Hematopoietic multipotent progenitor cell treated with erythropoietin and hydrocortisone succinate and interleukin-3 and kit ligand, for 8 days (in vitro differentiated cells): ENCODE data around the gene TBC1D14.
"Not testable (repeated sequence)": the region's sequence is repeated elsewhere in the genome, so short reads cannot be mapped to it uniquely, and the experiment has no call there.

ENCODE experiments used
- DNase-seq: peaks from one replicate; pipeline ENCODE4 v3.0.0-alpha.2; 2015

The TBC1D14 gene

DNA sequence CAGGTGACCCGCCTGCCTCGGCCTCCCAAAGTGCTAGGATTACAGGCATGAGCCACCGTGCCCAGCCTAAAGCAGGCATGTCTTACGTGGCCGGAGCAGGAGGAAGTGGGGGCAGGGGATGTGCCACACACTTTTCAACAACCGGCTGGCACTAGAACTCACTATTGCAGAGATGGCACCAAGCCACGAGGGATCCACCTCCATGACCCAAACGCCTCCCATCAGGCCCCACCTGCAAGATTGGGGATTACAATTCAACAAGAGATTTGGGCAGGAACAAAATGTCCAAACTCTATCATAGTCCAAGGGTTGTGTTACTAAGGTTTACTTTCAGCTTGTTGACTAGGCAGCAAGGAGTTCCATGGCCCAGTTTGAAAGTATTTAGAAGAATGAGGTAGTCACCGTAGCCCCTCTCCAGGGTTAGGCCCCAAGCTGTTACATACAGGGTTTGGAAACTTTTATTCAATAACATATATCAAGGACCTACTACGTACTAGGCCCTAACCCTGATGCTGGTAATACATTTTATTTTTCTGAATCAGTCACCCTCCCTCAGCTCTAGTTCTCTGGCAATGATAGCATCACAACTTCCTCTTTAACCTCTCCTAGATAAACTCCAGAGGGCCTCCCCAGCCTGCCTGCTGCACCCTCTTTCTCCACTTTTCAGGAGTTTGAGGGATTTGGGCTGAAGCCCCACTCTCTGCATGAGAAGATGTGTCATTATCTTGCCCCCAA is 18.0 kb upstream of the TBC1D14 start:
- DNase-seq: peak; percentile 69

DNA sequence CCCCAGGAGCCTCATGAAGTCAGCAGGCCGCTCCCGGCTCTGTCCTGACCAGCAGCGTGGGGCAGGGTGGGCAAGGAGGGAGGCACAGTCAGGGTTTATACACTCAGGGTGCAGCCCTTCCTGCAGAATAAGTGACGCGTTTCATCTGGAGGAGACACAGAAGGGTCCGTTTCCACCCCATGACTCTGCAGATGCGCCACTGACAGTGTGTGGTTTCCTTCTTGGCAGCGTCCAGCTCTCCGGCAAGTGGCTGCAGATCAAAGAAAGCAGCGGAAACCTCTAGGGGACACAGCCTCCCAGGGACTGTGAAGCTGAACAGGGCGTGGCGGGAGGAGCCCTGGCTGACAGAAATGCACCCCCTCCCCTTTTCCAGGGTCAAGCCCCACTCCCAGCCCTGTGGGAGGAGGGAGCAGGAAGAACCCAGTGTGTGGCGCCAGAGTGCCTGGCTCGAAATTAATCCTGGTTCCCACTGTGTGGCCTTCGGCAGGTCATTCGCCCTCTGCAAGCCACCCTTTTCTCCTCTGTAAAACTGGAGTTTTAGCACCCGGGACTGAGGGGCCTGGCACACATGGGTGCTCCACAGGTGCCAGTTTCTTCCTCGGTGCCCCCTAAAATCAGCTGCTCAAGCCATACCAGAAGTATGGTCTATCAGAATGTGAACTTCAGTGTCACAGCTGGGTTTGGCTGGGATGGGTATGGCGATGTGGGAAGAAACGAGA is 17.3 kb upstream of the TBC1D14 start:
- DNase-seq: peak; percentile 96

DNA sequence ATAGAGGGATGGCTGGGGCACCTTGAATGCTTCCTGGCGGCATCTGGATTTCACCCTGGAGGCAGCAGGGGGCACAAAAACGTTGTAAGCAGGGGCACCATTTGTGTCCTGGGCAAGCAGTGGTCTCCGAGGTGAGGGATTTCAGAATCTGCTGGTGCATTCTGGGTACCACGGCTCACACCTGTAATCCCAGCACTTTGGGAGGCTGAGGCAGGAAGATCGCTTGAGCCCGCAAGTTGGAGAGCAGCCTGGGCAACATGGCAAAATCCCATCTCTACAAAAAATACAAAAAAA is 16.8 kb upstream of the TBC1D14 start:
- no peak for DNase-seq

DNA sequence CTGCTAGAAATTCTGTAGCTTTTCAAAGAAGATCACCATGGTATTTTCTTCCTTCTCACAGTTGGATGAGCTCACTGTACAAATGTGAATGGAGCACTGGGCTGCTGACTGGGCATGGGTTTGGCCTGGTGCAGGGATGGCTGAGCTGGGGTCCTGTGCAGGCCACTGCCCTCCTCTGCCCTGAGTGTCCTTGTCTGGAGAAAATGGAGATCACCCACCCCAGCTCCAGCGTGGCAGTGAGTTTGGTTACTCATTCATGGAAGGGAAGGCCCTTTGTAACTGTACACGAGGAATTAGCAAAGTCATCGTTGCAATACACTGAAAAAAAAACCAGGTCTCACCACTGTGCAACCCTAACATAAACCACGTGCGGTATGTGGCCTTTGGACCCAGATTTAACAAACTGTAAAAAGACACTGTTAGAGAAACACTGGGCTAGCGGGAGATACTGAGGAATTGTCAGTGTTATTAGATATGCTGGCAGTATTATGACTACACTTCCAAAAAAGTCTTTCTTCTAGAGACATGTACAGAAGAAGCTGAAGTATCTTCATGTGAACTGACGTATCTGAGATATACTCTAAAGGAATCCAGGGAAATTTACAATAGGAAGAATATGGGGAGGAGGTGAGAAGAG is 16.1 kb upstream of the TBC1D14 start:
- DNase-seq: peak; percentile 65

DNA sequence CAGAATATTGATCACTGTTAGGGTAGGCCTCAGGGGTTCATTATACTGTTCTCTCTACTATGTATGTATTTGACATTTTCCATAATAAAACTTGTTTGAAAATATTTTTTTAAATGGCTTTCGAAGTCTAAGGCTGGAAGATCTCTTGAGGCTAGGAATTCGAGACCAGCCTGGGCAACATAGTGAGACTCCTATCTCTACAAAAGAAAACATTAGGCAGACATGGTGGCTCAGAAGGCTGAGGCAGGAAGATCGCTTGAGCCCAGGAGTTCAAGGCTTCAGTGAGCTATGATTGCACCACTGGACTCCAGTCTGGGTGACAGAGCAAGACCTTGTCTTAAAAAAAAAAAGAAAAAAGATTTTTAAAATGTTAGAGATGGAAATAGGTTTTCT is 15.5 kb upstream of the TBC1D14 start:
- no peak for DNase-seq

DNA sequence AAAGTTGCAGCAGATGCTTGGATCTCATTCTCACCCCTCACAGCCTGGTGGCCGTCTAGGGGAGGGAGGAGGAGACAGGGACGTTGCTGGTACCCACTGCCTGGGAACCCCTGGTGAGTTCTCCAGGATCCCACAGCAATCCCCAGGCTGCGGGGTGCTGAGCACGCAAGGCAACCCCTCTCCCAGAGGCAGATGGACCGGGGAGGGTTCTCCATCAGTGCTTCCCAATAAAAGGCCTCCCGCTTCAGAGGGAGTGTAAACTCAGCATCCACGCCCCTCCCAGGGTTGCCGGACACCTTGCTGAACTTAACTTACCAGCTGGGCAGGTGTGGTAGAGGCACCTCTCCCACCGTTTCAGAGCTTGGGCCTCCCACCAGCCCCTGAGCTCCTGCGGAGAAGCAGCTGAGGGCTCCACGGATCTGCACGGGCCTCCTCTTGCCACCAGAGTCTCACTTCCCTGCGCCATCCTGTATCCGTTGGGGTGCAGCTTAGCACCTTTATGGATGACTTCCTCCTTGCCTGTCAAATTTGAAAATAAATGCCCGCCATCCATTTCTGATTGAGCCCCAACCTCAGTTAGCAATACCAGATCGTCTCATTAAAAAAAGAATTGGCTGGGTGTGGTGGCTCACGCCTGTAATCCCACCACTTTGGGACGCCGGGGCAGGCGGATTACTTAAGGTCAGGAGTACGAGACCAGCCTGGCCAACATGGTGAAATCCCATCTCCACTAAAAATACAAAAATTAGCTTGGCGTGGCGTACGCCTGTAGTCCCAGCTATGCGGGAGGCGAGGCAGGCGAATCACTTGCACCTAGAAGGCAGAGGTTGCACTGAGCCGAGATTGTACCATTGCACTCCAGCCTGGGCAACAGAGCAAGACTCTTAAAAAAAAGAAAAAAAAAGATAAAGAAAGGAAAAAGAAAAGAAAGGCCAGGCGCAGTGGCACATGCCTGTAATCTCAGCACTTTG is 14.8 kb upstream of the TBC1D14 start:
- DNase-seq: no peak

DNA sequence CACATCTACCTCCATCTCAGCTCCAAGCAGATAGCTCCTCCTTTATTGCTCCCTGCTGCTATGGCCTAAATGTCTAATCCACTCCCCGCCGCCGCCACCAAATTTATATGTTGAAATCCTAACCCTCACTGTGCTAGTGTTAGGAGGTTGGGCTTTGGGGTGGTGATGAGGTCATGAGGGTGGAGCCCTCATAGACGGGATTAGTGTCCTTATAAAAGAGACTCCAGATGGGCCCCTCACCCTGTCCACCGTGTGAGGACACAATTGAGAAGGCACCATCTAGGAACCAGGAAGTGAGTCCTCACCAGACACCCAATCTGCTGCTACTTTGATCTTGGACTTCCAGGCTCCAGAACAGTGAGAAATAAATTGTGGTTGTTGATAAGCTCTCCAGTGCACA is 13.6 kb upstream of the TBC1D14 start:
- DNase-seq: no peak

DNA sequence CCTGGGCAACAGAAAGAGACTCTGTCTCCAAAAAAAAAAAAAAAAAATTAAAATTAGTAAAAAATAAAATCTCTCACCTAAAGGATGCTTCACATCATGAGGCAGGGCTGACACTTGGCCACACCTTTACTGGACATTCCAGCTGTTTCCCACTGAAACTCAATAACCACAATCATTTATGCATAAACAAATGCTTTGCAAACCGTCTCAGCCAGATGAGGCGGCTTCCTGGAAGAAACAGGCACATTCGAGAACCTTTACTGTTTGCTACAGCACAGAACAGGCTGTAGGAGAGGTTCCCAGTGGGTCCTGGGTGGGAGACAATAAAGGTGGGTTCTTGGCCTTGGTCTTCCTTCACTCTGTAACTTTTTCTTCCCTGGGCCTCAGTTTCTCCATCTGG is 10.9 kb upstream of the TBC1D14 start:
- DNase-seq: no peak

DNA sequence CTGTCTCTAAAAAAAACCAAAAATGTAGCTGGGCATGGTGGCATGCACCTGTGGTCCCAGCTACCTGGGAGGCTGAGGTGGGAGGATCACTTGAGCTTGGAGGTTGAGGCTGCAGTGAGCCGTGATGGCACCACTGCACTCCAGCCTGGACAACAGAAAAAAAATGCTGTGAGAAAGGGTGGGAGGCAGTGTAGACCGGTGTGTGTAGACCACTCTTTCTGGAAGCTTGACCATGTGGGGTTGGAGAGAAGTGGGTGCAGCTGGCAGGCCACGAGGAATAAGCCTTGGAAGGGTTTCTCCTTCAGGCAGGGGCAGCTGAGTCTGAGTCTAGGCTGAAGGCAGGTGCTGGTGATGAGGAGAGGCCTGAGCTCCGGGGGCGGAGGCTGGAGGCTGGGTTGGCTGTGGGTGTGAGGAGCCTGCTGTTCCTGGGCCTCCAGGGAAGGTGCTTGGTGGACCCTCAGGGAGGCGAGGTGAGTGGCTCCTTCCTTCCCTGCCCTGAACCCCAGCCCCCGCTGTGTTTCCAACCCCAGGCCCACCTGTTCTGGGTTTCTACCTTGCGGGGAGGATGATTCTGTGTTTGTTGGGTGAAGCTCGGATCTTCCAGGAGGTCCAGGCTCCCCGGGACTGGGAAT is 9.3 kb upstream of the TBC1D14 start:
- no peak for DNase-seq

DNA sequence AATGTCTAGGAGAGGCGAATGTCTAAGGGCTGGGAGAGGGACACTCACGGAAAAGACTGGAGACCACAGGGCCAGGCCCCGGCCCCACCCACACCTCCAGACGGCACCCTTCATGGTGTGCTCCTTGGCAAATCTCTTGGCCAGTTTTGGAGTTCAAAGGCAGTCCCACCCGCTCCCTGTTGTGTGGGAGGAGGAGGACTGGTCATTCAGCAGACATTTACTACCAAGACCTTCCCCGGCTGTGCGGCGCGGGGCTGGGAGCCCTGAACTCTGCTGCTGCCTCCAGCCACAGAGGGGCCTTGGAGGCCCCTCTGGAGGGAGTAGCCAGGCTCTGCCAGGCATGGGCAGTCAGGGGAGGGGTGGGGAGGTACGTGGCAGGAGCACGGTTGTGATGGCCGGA is 8.7 kb upstream of the TBC1D14 start:
- DNase-seq: no peak

DNA sequence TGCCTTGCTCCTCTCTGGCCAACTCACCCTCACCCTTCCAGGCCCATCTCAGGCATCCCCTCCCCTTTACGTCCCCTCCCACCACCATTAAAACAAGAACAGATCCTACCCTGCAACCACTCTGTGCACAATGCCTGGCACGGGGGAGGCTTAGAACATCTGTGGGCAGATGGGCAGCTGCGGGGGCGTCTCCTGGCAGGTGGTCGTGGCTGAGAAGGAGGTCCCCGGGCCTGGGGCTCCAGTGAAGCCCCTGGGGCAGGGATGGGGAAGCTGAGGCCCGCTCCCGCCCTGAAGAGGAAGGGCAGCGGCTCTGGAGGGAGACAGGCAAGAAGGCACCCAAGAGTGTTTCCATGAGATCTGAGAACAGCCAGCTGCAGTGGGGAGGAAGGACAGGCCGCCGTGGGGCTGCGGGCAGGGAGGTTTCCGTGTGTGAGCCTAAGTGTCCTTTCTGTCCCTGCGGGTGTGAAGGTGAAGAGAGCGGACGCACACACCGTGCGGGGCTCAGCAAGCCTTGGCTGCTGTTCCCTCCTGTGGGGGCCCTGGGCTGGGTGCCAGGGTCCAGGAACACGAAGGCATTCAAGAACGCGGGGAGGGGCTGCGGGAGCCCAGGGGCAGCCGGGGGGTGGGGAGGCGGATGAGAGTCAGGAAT is 7.8 kb upstream of the TBC1D14 start:
- no peak for DNase-seq

DNA sequence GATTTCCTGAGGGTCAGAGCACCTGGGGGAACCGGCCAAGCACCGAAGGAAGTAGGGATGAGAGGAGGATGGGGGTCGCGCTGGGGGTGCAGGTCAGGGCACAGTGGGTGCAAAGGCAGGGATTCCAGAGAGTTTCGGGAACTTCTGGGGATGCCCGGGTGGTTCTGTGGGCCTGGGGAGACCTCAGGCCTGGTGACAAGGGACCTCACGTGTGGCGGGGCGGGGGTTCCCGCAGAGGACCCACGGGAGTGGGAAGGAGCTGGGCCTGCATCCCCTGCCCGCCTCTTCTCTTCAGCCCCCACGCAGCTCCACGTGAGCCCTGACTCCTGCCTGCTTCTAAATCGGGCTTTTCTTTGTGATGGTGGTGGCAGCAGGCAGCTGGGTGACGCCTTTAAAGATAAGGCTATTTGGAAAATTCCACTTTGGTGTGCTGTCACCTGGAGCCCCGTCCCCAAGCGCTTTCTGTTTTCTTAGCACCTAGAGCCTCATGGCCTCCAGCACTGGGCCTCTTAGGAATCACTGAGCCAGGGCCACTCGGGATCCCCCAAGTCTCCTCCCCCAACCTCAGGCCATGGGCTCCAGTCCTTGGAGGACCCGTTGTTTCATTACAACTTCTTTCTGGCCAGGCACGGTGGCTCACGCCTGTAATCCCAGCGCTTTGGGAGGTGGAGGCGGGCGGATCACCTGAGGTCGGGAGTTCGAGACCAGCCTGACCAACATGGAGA is 7.1 kb upstream of the TBC1D14 start:
- no peak for DNase-seq

DNA sequence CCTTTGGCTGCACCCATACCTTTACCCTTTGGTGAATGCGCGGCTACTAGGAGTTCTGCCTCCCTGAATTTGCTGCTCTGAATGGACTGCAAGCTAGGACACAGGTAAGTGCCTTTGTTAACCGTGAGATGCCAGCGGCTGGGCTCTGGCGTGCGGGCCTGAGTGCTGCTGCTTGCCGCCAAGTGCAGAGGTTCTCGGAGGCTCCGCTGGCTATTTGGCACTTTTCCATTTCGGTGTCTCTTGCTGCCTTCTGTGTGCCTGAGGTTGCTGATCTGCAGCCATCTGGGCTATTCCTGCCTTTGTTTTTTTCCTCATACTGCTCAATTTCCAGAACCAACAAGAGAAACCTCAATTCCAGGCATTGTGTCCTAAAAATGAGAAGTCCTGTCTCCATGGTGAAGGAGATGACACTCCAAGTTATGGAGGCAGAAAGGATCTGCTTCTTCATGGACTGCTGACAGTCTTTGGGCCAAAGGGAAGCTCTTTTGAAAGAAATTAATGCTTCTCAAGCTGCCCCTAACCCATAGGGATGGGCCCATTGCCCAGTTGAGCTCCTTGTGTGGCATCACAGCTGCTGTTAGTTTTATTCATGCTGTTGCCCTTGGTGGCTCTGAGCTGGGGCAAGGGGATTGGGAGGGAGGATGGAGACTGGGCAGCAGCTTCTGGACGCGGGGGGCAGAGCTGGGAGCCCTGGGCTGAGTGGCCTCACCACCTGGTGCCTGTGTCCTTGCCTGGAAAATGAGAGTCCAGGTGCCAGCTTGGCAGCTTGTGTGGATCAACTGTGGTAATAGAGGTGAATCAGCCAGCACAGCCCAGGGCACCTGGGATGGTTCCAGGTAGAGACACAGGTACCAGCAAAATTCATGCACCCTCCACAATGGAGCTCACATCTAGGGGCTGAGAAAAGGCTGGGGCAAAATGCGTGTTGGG is 3.8 kb upstream of the TBC1D14 start:
- DNase-seq: no peak

DNA sequence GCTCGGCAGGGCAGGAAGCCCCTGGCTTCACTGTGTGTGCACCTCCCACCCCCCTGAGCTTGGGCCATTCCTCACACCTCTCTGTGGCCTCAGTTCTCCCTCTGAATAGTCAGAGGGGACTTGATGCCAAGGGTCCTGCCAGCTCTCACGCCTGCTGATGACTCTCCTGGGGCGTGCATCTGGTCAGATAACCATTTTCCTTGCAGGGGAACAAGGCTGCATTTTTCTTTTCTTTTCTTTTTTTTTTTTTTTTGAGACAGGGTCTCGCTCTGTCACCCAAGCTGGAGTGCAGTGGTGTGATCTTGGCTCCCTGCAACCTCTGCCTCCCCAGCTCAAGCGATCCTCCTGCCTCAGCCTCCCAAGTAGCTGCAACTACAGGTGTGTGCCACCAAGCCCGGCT is 3.1 kb upstream of the TBC1D14 start:
- not testable (repeated sequence) for DNase-seq

DNA sequence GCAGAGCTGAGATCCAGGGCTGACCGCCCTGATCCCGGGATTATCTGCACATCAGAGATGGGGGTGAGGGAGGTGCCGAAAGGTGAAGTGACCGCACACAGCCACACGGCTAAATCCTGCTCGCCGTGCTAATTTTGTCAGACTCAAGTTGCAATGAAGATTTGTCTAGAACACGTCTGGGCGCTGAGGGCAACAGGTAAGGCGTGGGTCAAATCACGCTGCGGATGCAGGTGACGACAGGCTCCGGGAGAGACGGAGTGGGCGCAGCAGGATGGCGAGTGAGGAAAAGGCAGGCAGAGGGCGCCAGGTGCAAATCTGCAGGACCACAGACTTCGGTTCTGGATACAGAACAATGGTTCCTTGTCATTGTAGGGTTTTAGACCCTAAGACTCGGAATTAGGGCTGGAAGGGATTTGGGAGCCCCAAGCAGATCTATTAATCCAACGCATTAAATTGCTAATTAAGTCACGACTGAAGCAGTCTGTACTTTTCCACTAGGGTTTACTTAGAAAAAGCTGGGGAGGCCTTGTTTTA is 1.9 kb upstream of the TBC1D14 start:
- DNase-seq: no peak

DNA sequence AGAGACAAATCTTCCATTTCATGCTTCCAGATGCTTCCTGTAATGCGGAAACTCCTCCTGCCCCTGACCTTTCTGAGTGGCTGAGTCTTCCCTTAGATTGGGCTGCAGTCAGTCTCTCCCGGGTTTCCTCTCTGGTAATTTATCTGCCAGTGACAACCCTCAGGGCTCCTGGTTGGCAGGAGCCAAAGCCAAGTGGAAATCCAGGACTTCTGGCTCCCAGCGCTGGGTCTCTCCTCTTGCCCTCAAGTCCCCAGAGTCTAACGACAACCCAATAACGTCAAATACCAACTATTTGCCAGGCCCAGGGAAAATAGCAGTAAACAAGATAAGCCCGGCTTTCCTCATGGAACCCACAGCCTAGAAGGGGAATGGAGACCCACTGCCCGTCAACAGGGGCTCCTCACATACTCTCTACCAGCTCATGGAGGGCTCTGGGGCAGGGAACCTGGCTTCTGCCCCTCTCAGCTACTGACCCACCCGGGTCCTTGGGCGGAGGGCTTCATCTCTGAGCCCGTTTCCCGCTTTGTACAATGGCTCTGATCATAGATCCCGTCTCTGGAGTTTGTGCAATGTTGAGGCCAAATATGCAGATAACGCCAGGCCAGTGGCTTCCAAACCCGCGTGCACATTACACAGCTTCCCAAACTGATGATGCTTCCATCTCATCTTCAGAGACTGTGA is 1.1 kb upstream of the TBC1D14 start:
- no peak for DNase-seq

DNA sequence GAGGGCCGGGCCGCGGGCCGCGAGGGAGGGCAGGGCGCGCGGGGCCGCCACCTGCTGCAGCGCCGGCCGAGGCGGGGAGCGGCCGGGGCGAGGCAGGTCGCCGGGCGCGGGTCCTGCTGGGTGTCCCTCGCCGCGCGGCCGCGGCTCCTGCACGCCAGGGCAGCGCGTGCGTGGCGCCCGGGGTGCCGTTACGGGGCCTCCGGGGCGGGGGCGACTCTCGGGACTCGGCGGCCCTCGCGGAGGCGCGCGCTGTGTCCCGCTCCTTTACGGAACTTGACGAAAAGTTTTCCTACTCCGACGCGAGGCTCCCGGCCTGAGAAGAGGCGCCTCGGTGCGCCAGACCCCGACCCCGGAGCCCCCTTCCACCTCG is 329 bp downstream of the TBC1D14 start:
- DNase-seq: no peak

DNA sequence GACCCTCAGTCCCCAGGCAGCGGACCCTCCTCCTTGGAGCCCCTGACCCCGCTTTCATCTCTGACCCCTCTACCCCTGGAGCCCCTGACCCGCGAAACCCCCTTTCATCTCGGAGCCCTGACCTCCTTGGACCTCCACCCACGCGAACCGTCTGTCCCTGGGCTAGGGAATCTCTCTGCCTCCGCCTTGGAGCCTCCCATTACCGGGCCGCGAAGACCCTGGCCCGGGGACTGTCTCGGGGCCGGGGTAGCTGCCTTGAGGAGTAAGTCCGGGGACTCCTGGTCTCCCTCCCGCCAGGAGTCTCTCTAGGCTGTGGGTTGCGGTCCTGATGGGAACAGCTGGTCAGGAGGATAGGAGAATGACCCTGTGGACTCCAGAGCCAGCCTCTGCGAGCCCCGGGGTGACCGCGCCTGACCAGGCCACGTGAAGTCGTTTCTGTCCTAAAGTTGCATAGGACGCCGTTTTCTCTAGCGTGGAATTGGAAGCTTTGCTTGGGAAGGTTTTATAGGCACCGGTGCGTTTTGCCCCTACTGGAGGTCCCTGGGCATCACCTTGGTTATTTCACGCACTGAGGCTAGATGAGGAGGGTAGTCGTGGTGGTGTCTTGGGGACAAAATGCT is 824 bp downstream of the TBC1D14 start:
- peak; percentile 59 for DNase-seq
